SK-N-SH treated with all-trans-retinoic acid at 6 μM for 48 hours (cell line): ENCODE data around the gene KNDC1.

Source experiments
- ARNTL ChIP-seq: fragments of 450-650 bp; formaldehyde crosslinking; IDR thresholded peaks from 2 replicates; pipeline ENCODE4 v1.5.0; 2020; ENCODE audit warnings: low read depth, mild to moderate bottlenecking, moderate library complexity, borderline replicate concordance
- CREB5 ChIP-seq: fragments of 250-450 bp; sonication (Bioruptor Pico); IDR thresholded peaks from 2 replicates; pipeline ENCODE4 v1.5.1; 2020; ENCODE audit warnings: low read depth, mild to moderate bottlenecking, moderate library complexity
- PATZ1 ChIP-seq: fragments of 250-450 bp; sonication (Bioruptor Pico); IDR thresholded peaks from 2 replicates; pipeline ENCODE4 v1.8.0; 2020; ENCODE audit warnings: mild to moderate bottlenecking, moderate library complexity, borderline replicate concordance
- POU6F1 ChIP-seq: fragments of 250-450 bp; sonication (Bioruptor Pico); IDR thresholded peaks from 2 replicates; pipeline ENCODE4 v1.8.0; 2021; ENCODE audit warnings: low read depth, mild to moderate bottlenecking, moderate library complexity, borderline replicate concordance
- PPARA ChIP-seq: fragments of 250-450 bp; sonication (Bioruptor Pico); IDR thresholded peaks from 2 replicates; pipeline ENCODE4 v1.5.0; 2020; ENCODE audit warnings: mild to moderate bottlenecking, borderline replicate concordance
- RARB ChIP-seq: fragments of 250-450 bp; sonication (Bioruptor Pico); IDR thresholded peaks from 2 replicates; pipeline ENCODE4 v1.8.0; 2021; ENCODE audit warnings: mild to moderate bottlenecking, moderate library complexity
- TCF4 ChIP-seq: fragments of 250-450 bp; sonication (Bioruptor Pico); IDR thresholded peaks from 2 replicates; pipeline ENCODE4 v1.8.0; 2021; ENCODE audit warnings: mild to moderate bottlenecking, moderate library complexity, borderline replicate concordance
- TSHZ2 ChIP-seq: fragments of 250-450 bp; sonication (Bioruptor Pico); IDR thresholded peaks from 2 replicates; pipeline ENCODE4 v1.5.0; 2020; ENCODE audit warnings: mild to moderate bottlenecking, moderate library complexity
- ZFP3 ChIP-seq: fragments of 250-450 bp; sonication (Bioruptor Pico); IDR thresholded peaks from 2 replicates; pipeline ENCODE4 v1.5.0; 2020; ENCODE audit warnings: mild to moderate bottlenecking, moderate library complexity
- ZNF565 ChIP-seq: fragments of 450-650 bp; formaldehyde crosslinking; conservative IDR thresholded peaks from 2 replicates; pipeline ENCODE4 v1.5.0; 2020; ENCODE audit warnings: low read depth, mild to moderate bottlenecking, moderate library complexity
- ZNF8 ChIP-seq: fragments of 450-650 bp; formaldehyde crosslinking; IDR thresholded peaks from 2 replicates; pipeline ENCODE4 v1.5.0; 2020; ENCODE audit warnings: mild to moderate bottlenecking, moderate library complexity

- TF ChIP-seq TSHZ2 (CRISPR knock-in tag): no peak
- no peak for TF ChIP-seq ZNF565 (CRISPR knock-in tag)
- no peak for TF ChIP-seq CREB5 (CRISPR knock-in tag)
- TF ChIP-seq ZFP3: no peak
- TF ChIP-seq ZNF8 (CRISPR knock-in tag): no peak
- TF ChIP-seq PPARA (CRISPR knock-in tag): no peak
- no peak for TF ChIP-seq PATZ1 (CRISPR knock-in tag)
- no peak for TF ChIP-seq POU6F1 (CRISPR knock-in tag)
- TF ChIP-seq ARNTL (CRISPR knock-in tag): no peak
- no peak for TF ChIP-seq TCF4 (CRISPR knock-in tag)
- TF ChIP-seq RARB (CRISPR knock-in tag): no peak
Measured at GRCh38 chr10:133211141-133211830, 51.3 kb downstream of the KNDC1 start.
